Suppressor macrophage treated with lipopolysaccharide for 1 hour (primary cell): ENCODE results near the gene PITPNC1.

ENCODE experiments used
- DNase-seq, 3 donors: peaks; one replicate each; pipeline ENCODE4 v3.0.0-alpha.2; 2020 to 2022

Gene PITPNC1

GRCh38 chr17:67658265-67658664, 281.2 kb downstream of the PITPNC1 start:
- DNase-seq = no peak

GRCh38 chr17:67659028-67659427, 281.9 kb downstream of the PITPNC1 start:
- DNase-seq = no peak

GRCh38 chr17:67662712-67663111, 285.6 kb downstream of the PITPNC1 start:
- no peak for DNase-seq

GRCh38 chr17:67663457-67663856, 286.4 kb downstream of the PITPNC1 start:
- DNase-seq = no peak

GRCh38 chr17:67666028-67666427, 288.9 kb downstream of the PITPNC1 start:
- no peak for DNase-seq

GRCh38 chr17:67666710-67667109, 289.6 kb downstream of the PITPNC1 start:
- DNase-seq = no peak

DNA sequence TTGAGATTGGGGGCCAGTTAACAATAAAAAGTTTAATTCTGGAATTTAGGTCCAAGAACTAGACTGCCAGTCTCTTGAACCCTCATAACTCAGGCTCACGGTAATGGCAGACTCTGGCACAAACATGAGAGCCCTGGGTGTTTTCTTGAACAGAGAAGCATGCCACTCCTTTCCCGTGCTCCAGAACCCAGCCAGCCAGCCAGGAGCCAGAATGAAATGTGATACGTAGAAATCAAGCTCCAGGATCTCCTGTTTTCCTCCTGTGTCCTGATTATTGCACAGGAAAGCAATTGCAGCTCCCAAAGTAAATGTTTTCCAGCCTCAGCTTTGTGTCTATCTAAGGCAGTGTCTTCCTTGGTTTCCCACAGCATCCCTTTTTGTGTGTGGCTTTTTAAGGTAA, 294.4 kb downstream of the PITPNC1 start:
- DNase-seq = no peak

DNA sequence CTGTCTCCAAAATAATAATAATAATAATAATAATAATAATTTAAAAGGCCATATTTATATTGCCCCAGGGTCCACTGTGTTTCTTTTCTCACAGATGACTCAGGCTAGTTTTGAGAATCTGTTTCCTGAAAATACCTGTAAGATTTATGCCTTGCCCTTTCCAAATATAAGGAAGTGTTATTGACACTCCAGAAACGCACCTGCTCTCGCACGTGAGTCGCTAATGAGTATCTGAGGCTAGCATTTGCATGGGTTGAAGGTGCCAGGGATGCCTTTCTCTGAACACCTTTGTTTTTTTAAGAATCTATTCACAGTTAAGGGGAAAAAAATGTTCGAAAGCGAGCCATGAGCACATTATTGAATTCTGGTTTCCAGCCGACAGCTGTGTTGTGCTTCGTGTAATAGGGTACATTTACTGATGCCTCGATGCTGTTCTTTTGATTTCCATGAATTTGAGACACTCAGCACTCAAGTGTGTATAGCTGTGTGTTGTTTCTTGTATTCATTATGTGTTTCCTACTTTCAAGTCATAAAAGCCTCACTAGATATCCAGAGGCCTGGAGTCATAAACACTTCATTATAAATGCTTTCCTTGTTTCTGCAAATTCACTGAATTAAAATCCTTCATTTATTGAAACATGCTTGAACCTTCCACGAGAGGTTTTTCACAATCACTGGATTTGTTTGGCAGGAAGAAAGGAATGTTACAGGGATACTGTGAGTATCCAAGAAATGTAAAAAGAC, 295.7 kb downstream of the PITPNC1 start:
- no peak for DNase-seq

- no peak for DNase-seq
Measured at GRCh38 chr17:67675481-67675880, 298.4 kb downstream of the PITPNC1 start.

- DNase-seq = no peak
Measured at GRCh38 chr17:67676305-67676704, 299.2 kb downstream of the PITPNC1 start.

DNA sequence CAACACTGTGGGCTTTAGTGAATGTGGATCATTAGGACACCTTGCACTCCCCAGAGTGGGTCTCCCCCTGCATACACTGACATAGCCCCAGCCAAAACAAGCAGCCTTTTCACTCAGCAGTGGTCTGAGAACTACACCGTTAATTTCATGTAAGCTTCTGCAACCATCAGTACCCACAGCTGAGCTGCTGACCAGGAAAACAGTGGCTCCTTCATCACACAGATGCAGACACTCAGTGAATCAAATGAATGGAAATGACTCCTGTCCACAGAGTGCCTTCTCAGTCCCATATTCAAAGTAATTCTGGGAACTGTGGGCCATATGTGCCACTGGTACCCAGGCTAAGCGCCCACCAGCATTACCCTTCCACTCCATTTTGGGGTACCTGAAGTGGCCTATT, 301.3 kb downstream of the PITPNC1 start:
- DNase-seq = no peak

- DNase-seq = no peak
Measured at GRCh38 chr17:67679225-67679624, 302.1 kb downstream of the PITPNC1 start.

- DNase-seq = no peak
Measured at GRCh38 chr17:67679721-67680120, 302.6 kb downstream of the PITPNC1 start.

- DNase-seq = no peak
Measured at GRCh38 chr17:67680445-67681224, 303.6 kb downstream of the PITPNC1 start.

- no peak for DNase-seq
Measured at GRCh38 chr17:67682196-67682595, 305.1 kb downstream of the PITPNC1 start.

- no peak for DNase-seq
Measured at GRCh38 chr17:67685351-67685750, 308.3 kb downstream of the PITPNC1 start.

DNA sequence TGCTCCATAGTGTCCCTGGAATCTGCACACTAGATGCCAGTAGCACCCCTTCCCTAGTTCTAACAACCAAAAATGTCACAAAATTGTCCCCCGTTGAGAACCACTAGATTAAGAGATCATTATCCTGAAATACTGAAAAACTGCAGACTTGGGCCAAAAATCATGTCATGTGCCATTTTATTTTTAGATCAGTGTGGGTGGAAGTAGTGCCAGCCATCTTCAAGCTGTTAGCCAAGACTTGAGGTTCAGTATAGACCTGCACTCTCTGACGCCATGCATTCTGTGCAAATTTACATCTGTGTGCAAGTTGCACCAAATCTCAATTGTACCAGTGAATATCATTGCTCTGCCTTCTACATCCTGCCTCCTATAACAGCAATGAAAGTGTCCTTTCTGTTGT, 309.2 kb downstream of the PITPNC1 start:
- DNase-seq = no peak

DNA sequence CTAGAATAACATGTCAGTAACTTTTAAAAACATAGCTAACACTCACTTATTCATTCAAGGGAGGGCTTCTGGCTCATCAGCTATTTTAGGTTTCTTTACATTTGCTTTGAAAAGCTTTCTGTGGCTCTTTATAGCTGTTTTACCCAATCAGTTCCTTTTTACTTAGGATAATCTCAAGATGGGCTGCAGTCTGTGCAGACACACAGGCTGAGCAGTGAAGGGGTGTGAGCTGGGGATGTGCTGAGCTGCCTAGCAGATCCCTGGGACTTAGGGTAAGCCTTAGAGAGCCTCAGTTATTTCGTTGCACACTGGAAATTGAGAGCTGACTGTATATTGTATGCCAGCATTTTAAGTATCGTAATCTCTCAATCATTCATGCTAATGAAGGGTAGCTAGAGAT, 310.4 kb downstream of the PITPNC1 start:
- no peak for DNase-seq

DNA sequence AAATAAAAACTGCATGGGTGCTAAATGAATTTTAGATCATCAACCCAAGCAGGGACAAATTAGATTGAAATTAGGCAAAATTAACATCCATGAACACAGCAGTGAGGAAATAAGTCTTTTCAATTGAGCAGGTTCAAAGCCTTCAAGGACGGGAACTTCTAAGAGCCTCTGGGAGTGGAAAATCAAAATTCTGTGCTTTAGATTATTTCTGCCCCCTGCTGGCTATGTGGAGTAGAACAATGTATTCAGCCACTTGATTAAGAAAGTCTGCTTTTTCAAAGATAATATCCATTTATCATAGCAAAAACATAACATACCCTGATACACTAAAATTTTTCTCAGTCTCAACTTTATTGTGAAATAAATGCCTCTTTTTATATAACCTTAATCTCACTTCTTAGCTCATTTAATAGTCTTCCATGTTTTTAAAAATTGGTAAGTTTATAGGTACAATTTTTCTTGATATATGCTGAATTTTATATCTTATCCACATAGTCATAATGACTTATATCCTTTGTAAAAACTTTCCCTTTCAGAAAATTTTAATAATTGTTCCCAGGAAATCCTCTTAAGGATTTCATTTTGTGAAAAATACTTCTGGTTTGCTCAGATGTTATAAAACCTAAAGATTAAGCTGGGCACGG, 312.6 kb downstream of the PITPNC1 start:
- peak; percentile 72 to 86 (median 82) for DNase-seq

GRCh38 chr17:67693811-67694210, 316.7 kb downstream of the PITPNC1 start:
- DNase-seq = no peak

GRCh38 chr17:67696347-67696746, 319.3 kb downstream of the PITPNC1 start:
- DNase-seq = no peak

DNA sequence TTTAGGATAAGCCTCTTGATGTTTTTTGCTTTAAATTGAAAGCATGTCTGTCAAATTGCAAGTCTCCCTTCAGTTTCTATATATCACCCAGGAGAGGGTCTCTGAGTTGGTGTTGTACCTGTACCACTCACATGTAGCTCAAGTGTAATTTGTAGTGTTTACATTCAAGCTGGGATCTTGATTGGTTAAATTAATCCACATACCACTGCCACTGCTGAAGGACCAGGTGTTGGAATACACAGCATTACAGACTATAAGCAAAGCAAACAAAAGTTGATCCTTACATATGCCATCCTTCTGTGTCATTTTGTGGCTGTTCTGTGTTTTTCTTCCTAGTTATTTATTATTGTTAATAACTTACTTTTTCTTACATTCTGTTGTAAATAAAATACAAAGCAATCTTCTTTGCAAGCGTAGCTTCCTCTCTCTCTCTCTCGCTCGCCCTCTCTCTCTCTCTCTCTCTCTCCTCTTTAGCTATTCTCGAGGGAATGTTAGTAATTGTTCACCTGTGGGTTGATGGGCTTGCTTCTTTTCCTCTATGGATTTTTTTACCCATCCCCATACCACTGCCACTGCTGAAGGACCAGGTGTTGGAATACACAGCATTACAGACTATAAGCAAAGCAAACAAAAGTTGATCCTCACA, 319.9 kb downstream of the PITPNC1 start:
- DNase-seq = no peak

GRCh38 chr17:67700037-67700724, 323.1 kb downstream of the PITPNC1 start:
- no peak for DNase-seq
